HepG2 (cell line): ENCODE results near the gene CRLF3. TPM values are rescaled to one million over a fixed set of nuclear protein-coding genes. Genes with fewer than 3 reads are reported as not detected.

Source experiments
- ATAC-seq: fragments of 200-7000 bp; cut with Tn5 transposase; 3 replicates; pipeline ENCODE4 v1.9.1; 2020; ENCODE audit warnings: mild to moderate bottlenecking, moderate library complexity
- BruUV-seq: library from RNA; stranded (reverse); fragments of 400-500 nt; replicated peaks from 2 replicates; lab custom pipeline; 2021; lab: Mats Ljungman, UMichigan
- CTCF ChIA-PET: fragments of 300-600 bp; formaldehyde crosslinking; extraction: SDS; loops from one replicate; lab custom pipeline; 2021; ENCODE audit warnings: low total read pairs, inconsistent platforms, low intra/inter-chr PET ratio; lab: Yijun Ruan, JAX
- POLR2A ChIA-PET: fragments of 350-600 bp; sonication (Branson Sonifier 250); formaldehyde crosslinking; loops from one replicate; lab custom pipeline; 2020; ENCODE audit warnings: antibody characterized with exemption, inconsistent platforms; lab: Yijun Ruan, JAX
- DNase-seq: peaks from one replicate; pipeline ENCODE4 v3.0.0-alpha.2; 2015; ENCODE audit warnings: low spot score
- FAIRE-seq: peaks from 3 replicates; lab custom pipeline; 2011; peaks lifted over from hg19 to GRCh38; lab: Jason Lieb, UNC
- H2AFZ ChIP-seq: one replicate; pipeline ENCODE4 v1.6.1; 2011; ENCODE audit warnings: low read length, inconsistent platforms
- H3K27ac ChIP-seq: fragments of 300-600 bp; 3 replicates; pipeline ENCODE4 v1.8.0; 2011; ENCODE audit warnings: mixed run types, mild to moderate bottlenecking, mixed read lengths, low read length, inconsistent platforms; ENCODE audit not compliant: insufficient read depth; ENCODE audit errors: extremely low read length
- H3K27me3 ChIP-seq, 2 experiments: fragments of 200-600 bp in 1 of 2; 2 replicates in 1 of 2; 3 replicates in 1 of 2; pipeline versions ENCODE4 v1.6.0 to v1.8.0; 2011; ENCODE audit warnings: low read length in 2 of 2, mild to moderate bottlenecking in 2 of 2, moderate library complexity in 2 of 2, inconsistent platforms in 1 of 2; ENCODE audit not compliant: insufficient read depth in 2 of 2, control insufficient read depth in 1 of 2
- H3K36me3 ChIP-seq, 2 experiments: fragments of 200-600 bp in 1 of 2; replicated peaks in 1 of 2; 2 replicates in 1 of 2; 3 replicates in 1 of 2; pipeline versions ENCODE4 v1.5.1 to v1.8.0; 2011; ENCODE audit warnings: low read length in 2 of 2, inconsistent platforms in 1 of 2; ENCODE audit not compliant: insufficient read depth in 2 of 2, control insufficient read depth in 1 of 2
- H3K4me1 ChIP-seq: 2 replicates; pipeline ENCODE4 v1.5.1; 2012; ENCODE audit warnings: low read length, inconsistent platforms; ENCODE audit not compliant: insufficient read depth
- H3K4me2 ChIP-seq: 2 replicates; pipeline ENCODE4 v1.6.0; 2011; ENCODE audit warnings: low read depth, low read length, inconsistent platforms
- H3K4me3 ChIP-seq, 3 experiments: fragments of 200-600 bp in 1 of 3; sonication (generic), shearing (Covaris generic) in 1 of 3; replicated peaks in 1 of 3; 2 replicates each; pipeline ENCODE4 v1.5.1; 2011 to 2016; ENCODE audit warnings: low read length in 3 of 3, inconsistent platforms in 2 of 3, low read depth in 2 of 3, mild to moderate bottlenecking in 2 of 3, control low read depth in 1 of 3, mixed read lengths in 1 of 3; ENCODE audit not compliant: insufficient read depth in 1 of 3
- H3K79me2 ChIP-seq: one replicate; pipeline ENCODE4 v1.6.1; 2011; ENCODE audit warnings: low read length, inconsistent platforms; ENCODE audit not compliant: insufficient read depth
- H3K9ac ChIP-seq: 2 replicates; pipeline ENCODE4 v1.6.0; 2011; ENCODE audit warnings: mild to moderate bottlenecking, low read depth, low read length, inconsistent platforms; ENCODE audit not compliant: insufficient read depth
- H3K9me3 ChIP-seq: 2 replicates; pipeline ENCODE4 v1.5.1; 2012; ENCODE audit warnings: mild to moderate bottlenecking, low read length
- H4K20me1 ChIP-seq: 2 replicates; pipeline ENCODE4 v1.6.0; 2011; ENCODE audit warnings: inconsistent platforms, mild to moderate bottlenecking, low read length, moderate library complexity; ENCODE audit not compliant: insufficient read depth
- CBFB ChIP-seq: sonication (generic); formaldehyde crosslinking; IDR thresholded peaks from 2 replicates; pipeline ENCODE4 v1.4.0; 2020; ENCODE audit warnings: missing genetic modification reagents
- JUNB ChIP-seq: sonication (generic); formaldehyde crosslinking; IDR thresholded peaks from 2 replicates; pipeline ENCODE4 v1.8.0; 2022; ENCODE audit warnings: missing genetic modification reagents, mild to moderate bottlenecking, borderline replicate concordance
- MATR3 ChIP-seq: sonication (generic); formaldehyde crosslinking; IDR thresholded peaks from 2 replicates; pipeline ENCODE4 v1.4.0; 2020; ENCODE audit warnings: missing genetic modification reagents
- NBN ChIP-seq: fragments of 450-650 bp; conservative IDR thresholded peaks from 2 replicates; pipeline ENCODE4 v1.6.1; 2017
- SIN3B ChIP-seq: fragments of 150-350 bp; IDR thresholded peaks from 2 replicates; pipeline ENCODE4 v1.6.1; 2014; ENCODE audit warnings: low read length
- SNAPC2 ChIP-seq: sonication (generic); formaldehyde crosslinking; IDR thresholded peaks from 2 replicates; pipeline ENCODE4 v1.8.1; 2022; ENCODE audit warnings: mild to moderate bottlenecking, missing genetic modification reagents
- YEATS4 ChIP-seq: sonication (generic); formaldehyde crosslinking; IDR thresholded peaks from 2 replicates; pipeline ENCODE4 v1.4.0; 2020; ENCODE audit warnings: missing genetic modification reagents, borderline replicate concordance
- ZNF629 ChIP-seq: sonication (generic); formaldehyde crosslinking; conservative IDR thresholded peaks from 2 replicates; pipeline ENCODE4 v1.5.0; 2020; ENCODE audit warnings: missing genetic modification reagents
- WGBS: methylation state at CpG from one replicate; pipeline ENCODE4 v1.1.6; 2017; ENCODE audit warnings: low lambda C conversion rate; 5-methylcytosine and 5-hydroxymethylcytosine counted together
- in situ Hi-C: cut with HindIII; loops from 2 replicates; pipeline ENCODE4 v1.10.0; 2017; ENCODE audit warnings: low pct_unique_long_range_greater_than_20kb; ENCODE audit not compliant: extremely low pct_ligation_motif_present
- intact Hi-C: fragments of 100-400 bp; cut with micrococcal nuclease; formaldehyde crosslinking; loops from one replicate; pipeline ENCODE4 v1.10.0; 2022; ENCODE audit not compliant: unreplicated experiment
- polyA plus RNA-seq, 8 experiments: library from polyadenylated mRNA; depleted of rRNA in 3 of 8; stranded (reverse) in 7 of 8; unstranded in 1 of 8; fragments of >200 nt; fragmentation: Illumina TruSeq in 4 of 8; extraction: Trizol in 4 of 8; gene quantifications; 2 replicates each; pipeline versions ENCODE4 v1.2.1 to v1.2.3, GENCODE V29; 2011 to 2016; ENCODE audit warnings: low read depth in 4 of 8, missing spikeins in 1 of 8, mixed read lengths in 1 of 8; ENCODE audit not compliant: insufficient read depth in 1 of 8
- total RNA-seq, 5 experiments: library from RNA; depleted of rRNA; stranded (reverse); fragments of >200 nt; fragmentation: Illumina TruSeq; extraction: Trizol; gene quantifications; 2 replicates each; pipeline ENCODE4 v1.2.3, GENCODE V29; 2016; ENCODE audit warnings: low read depth in 1 of 5
- TF ChIP-seq, protein P1 (sequence below): sonication (generic); formaldehyde crosslinking; IDR thresholded peaks from 2 replicates; pipeline ENCODE4 v1.4.0; 2020; ENCODE audit warnings: mild to moderate bottlenecking, missing genetic modification reagents

Gene CRLF3
- total and polyA plus RNA-seq, 2 of the 13 experiments (the other 11 are each of a cell fraction or from before 2014, with no cell fraction given) = 6.4 to 9.1 TPM

DNA sequence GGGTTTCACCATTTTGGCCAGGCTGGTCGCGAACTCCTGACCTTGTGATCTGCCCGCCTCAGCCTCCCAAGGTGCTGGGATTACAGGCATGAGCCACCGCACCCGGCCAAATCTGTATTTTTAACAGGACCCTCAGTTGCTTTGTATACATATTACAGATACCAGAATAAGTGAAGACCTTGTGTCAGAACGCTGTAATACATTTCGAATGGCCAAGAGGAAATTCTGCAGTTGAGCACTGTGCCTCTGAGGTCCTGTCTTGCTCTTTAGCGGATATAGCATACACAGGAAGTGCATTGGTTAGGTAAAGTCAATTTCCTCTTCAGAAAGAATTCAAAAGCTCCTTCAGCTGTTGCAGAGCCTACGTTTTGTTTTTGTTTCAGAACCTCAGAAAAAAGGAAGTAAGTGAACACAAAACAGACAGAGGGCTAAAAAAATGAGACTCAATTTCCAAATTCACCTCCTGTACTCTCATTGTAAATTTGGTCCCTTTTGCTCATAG is 15.7 kb downstream of the CRLF3 start:
- ChIA-PET CTCF (no interaction called here), POLR2A (no interaction called here)
- Histone ChIP-seq H3K79me2 (no peaks in the 10 kb centered on the region), H2AFZ (no peak overlapping the region), H4K20me1 (no peaks in the 10 kb centered on the region), H3K4me2 (no peak overlapping the region), H3K4me1 (no peaks in the 10 kb centered on the region), H3K9me3 (no peaks in the 10 kb centered on the region), H3K9ac (no peak overlapping the region), H3K36me3 (peaks cover under 1 to 11% of the 10 kb centered on the region in 2 experiments; a peak in 3 of 5 replicates), H3K27ac (no peak overlapping the region), H3K27me3 (no peaks in the 10 kb centered on the region; a peak in 1 of 5 replicates), H3K4me3 (no peak overlapping the region)
- over 99% methylated on average over 9 of the region's 9 CpGs for WGBS
- DNase-seq (no peak), FAIRE-seq (no peak), ATAC-seq (no peak)
- BruUV-seq = no TSS peak
- intact Hi-C loops = no loop called here
- TF ChIP-seq YEATS4 (CRISPR knock-in tag) = no peak
- no peak for TF ChIP-seq MATR3 (CRISPR knock-in tag)
- no peak for TF ChIP-seq JUNB (CRISPR knock-in tag)
- no peak for TF ChIP-seq SNAPC2
- no peak for TF ChIP-seq NBN
- TF ChIP-seq, protein P1, sequence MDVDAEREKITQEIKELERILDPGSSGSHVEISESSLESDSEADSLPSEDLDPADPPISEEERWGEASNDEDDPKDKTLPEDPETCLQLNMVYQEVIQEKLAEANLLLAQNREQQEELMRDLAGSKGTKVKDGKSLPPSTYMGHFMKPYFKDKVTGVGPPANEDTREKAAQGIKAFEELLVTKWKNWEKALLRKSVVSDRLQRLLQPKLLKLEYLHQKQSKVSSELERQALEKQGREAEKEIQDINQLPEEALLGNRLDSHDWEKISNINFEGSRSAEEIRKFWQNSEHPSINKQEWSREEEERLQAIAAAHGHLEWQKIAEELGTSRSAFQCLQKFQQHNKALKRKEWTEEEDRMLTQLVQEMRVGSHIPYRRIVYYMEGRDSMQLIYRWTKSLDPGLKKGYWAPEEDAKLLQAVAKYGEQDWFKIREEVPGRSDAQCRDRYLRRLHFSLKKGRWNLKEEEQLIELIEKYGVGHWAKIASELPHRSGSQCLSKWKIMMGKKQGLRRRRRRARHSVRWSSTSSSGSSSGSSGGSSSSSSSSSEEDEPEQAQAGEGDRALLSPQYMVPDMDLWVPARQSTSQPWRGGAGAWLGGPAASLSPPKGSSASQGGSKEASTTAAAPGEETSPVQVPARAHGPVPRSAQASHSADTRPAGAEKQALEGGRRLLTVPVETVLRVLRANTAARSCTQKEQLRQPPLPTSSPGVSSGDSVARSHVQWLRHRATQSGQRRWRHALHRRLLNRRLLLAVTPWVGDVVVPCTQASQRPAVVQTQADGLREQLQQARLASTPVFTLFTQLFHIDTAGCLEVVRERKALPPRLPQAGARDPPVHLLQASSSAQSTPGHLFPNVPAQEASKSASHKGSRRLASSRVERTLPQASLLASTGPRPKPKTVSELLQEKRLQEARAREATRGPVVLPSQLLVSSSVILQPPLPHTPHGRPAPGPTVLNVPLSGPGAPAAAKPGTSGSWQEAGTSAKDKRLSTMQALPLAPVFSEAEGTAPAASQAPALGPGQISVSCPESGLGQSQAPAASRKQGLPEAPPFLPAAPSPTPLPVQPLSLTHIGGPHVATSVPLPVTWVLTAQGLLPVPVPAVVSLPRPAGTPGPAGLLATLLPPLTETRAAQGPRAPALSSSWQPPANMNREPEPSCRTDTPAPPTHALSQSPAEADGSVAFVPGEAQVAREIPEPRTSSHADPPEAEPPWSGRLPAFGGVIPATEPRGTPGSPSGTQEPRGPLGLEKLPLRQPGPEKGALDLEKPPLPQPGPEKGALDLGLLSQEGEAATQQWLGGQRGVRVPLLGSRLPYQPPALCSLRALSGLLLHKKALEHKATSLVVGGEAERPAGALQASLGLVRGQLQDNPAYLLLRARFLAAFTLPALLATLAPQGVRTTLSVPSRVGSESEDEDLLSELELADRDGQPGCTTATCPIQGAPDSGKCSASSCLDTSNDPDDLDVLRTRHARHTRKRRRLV (CRISPR knock-in tag) = no peak
- no peak for TF ChIP-seq ZNF629 (CRISPR knock-in tag)
- TF ChIP-seq SIN3B = no peak
- TF ChIP-seq CBFB = no peak
- in situ Hi-C loops = no loop called here
